ENCODE data around the gene COL1A1.

- peak; percentile 73 for TF ChIP-seq CTCF (IDR thresholded peaks at IDR 0.05; ENCODE audit: insufficient read depth, low read depth, low read length)
- TF ChIP-seq EZH2 (IDR thresholded peaks at IDR 0.05; ENCODE audit: insufficient read depth, low read length), result no peak
These were observed 765 bp downstream of the COL1A1 start for GRCh38 chr17:50200457-50201275.
